MCF 10A (cell line): ENCODE data around the gene LRP2. TPM values are rescaled to one million over a fixed set of nuclear protein-coding genes. Genes with fewer than 3 reads are reported as not detected.
"Not testable (repeated sequence)": the region's sequence is repeated elsewhere in the genome, so short reads cannot be mapped to it uniquely, and the experiment has no call there.

Source experiments
- BruUV-seq: library from RNA; stranded (reverse); fragments of 400-500 nt; replicated peaks from 2 replicates; lab custom pipeline; 2021; lab: Mats Ljungman, UMichigan
- CTCF ChIA-PET: fragments of 300-600 bp; sonication (Branson Sonifier 250); formaldehyde crosslinking; extraction: SDS; loops from one replicate; lab custom pipeline; 2021; ENCODE audit warnings: antibody characterized with exemption, inconsistent platforms; lab: Yijun Ruan, JAX
- POLR2A ChIA-PET: fragments of 300-600, 350-650 bp; sonication (Branson Sonifier 250); formaldehyde crosslinking; extraction: SDS; loops from one replicate; lab custom pipeline; 2020; ENCODE audit warnings: antibody characterized with exemption, inconsistent platforms; lab: Yijun Ruan, JAX
- DNase-seq: peaks from one replicate; pipeline ENCODE4 v3.0.0-alpha.2; 2018; ENCODE audit not compliant: unreplicated experiment
- H3K27ac Mint-ChIP-seq: one replicate; pipeline ENCODE4 v1.8.0; 2022; ENCODE audit warnings: mild to moderate bottlenecking, low read depth, mixed read lengths; ENCODE audit not compliant: unreplicated experiment
- H3K27me3 Mint-ChIP-seq: one replicate; pipeline ENCODE4 v1.8.0; 2022; ENCODE audit warnings: mixed read lengths; ENCODE audit not compliant: insufficient read depth, unreplicated experiment
- H3K36me3 Mint-ChIP-seq: one replicate; pipeline ENCODE4 v1.8.0; 2022; ENCODE audit warnings: mild to moderate bottlenecking, moderate library complexity, mixed read lengths; ENCODE audit not compliant: insufficient read depth, unreplicated experiment
- H3K4me1 Mint-ChIP-seq: one replicate; pipeline ENCODE4 v1.8.0; 2022; ENCODE audit warnings: mixed read lengths; ENCODE audit not compliant: insufficient read depth, unreplicated experiment
- H3K4me3 Mint-ChIP-seq: one replicate; pipeline ENCODE4 v1.8.0; 2022; ENCODE audit warnings: mild to moderate bottlenecking, moderate library complexity, mixed read lengths; ENCODE audit not compliant: unreplicated experiment
- H3K9me3 Mint-ChIP-seq: one replicate; pipeline ENCODE4 v1.8.0; 2022; ENCODE audit warnings: mixed read lengths; ENCODE audit not compliant: unreplicated experiment
- CTCF ChIP-seq: fragments of 200-600 bp; IDR thresholded peaks from one replicate; pipeline ENCODE4 v1.8.0; 2022; ENCODE audit warnings: antibody characterized with exemption, mild to moderate bottlenecking; ENCODE audit not compliant: unreplicated experiment
- intact Hi-C: fragments of 100-400 bp; cut with micrococcal nuclease; formaldehyde crosslinking; loops from 2 replicates; pipeline ENCODE4 v1.14.1; 2022
- total RNA-seq: library from RNA; stranded (reverse); gene quantifications from 2 replicates; pipeline ENCODE4 v1.2.3, GENCODE V29; 2022

The LRP2 gene
- total RNA-seq, 1 experiment from 2014 or later, result 0.07 TPM

- no peak for DNase-seq
- H3K9me3 Mint-ChIP-seq, result no peaks in the 10 kb centered on the region
- no peak overlapping the region for H3K4me3 Mint-ChIP-seq
- intact Hi-C loops, result no loop called here
- POLR2A ChIA-PET, result interaction anchor here (0.6 kb wide), 1 partner anchor 885 kb away, joined by 3 read pairs; no protein-coding TSS in a partner anchor
- H3K36me3 Mint-ChIP-seq, result no peaks in the 10 kb centered on the region
- H3K27me3 Mint-ChIP-seq, result peaks cover 54% of the 10 kb centered on the region
- no TSS peak for BruUV-seq
- TF ChIP-seq CTCF, result no peak
- CTCF ChIA-PET, result no interaction called here
- H3K4me1 Mint-ChIP-seq, result no peaks in the 10 kb centered on the region
- no peak overlapping the region for H3K27ac Mint-ChIP-seq
Measured at GRCh38 chr2:169324581-169325260, 37.6 kb downstream of the LRP2 start.

- H3K9me3 Mint-ChIP-seq, result no peaks in the 10 kb centered on the region
- H3K36me3 Mint-ChIP-seq, result no peaks in the 10 kb centered on the region
- no peak overlapping the region for H3K4me3 Mint-ChIP-seq
- no peak overlapping the region for H3K27ac Mint-ChIP-seq
- BruUV-seq, result no TSS peak
- H3K27me3 Mint-ChIP-seq, result peaks cover 63% of the 10 kb centered on the region
- intact Hi-C loops, result no loop called here
- TF ChIP-seq CTCF, result no peak
- ChIA-PET POLR2A (no interaction called here), CTCF (interaction anchor here (0.7 kb wide), 1 partner anchor 635 kb away, joined by 3 read pairs; no protein-coding TSS in a partner anchor)
- no peaks in the 10 kb centered on the region for H3K4me1 Mint-ChIP-seq
- no peak for DNase-seq
Measured at GRCh38 chr2:169323841-169324240, 38.5 kb downstream of the LRP2 start.

- H3K4me3 Mint-ChIP-seq, result no peak overlapping the region
- BruUV-seq, result no TSS peak
- intact Hi-C loops, result no loop called here
- no peaks in the 10 kb centered on the region for H3K4me1 Mint-ChIP-seq
- POLR2A ChIA-PET, result no interaction called here
- H3K27me3 Mint-ChIP-seq, result peaks cover 87% of the 10 kb centered on the region
- no peaks in the 10 kb centered on the region for H3K36me3 Mint-ChIP-seq
- no peak for TF ChIP-seq CTCF
- no peaks in the 10 kb centered on the region for H3K9me3 Mint-ChIP-seq
- no peak for DNase-seq
- CTCF ChIA-PET, result no interaction called here
- H3K27ac Mint-ChIP-seq, result no peak overlapping the region
Measured at GRCh38 chr2:169320561-169320960, 41.8 kb downstream of the LRP2 start.

GRCh38 chr2:169315357-169315756, 47.0 kb downstream of the LRP2 start:
- no peak overlapping the region for H3K4me3 Mint-ChIP-seq

GRCh38 chr2:169308349-169308748, 54.0 kb downstream of the LRP2 start:
- POLR2A ChIA-PET, H3K4me1 Mint-ChIP-seq, H3K27ac Mint-ChIP-seq, CTCF ChIA-PET, H3K36me3 Mint-ChIP-seq, H3K4me3 Mint-ChIP-seq, H3K9me3 Mint-ChIP-seq, DNase-seq, BruUV-seq, intact Hi-C loops: not testable (repeated sequence)
- H3K27me3 Mint-ChIP-seq, result peaks cover 31% of the 10 kb centered on the region

More at GRCh38 chr2:169315357-169315756, 47.0 kb downstream of the LRP2 start:
- no peaks in the 10 kb centered on the region for H3K4me1 Mint-ChIP-seq
- POLR2A ChIA-PET, result interaction anchor here (0.8 to 0.9 kb wide), 2 partner anchors 12 to 19 kb away, joined by 3 read pairs; no protein-coding TSS in a partner anchor
- no peak for TF ChIP-seq CTCF
- intact Hi-C loops, result no loop called here
- no peak for DNase-seq
- H3K27me3 Mint-ChIP-seq, result peaks cover 78% of the 10 kb centered on the region
- peaks cover 8% of the 10 kb centered on the region for H3K9me3 Mint-ChIP-seq
- CTCF ChIA-PET, result no interaction called here
- no TSS peak for BruUV-seq
- no peaks in the 10 kb centered on the region for H3K36me3 Mint-ChIP-seq
- no peak overlapping the region for H3K27ac Mint-ChIP-seq

GRCh38 chr2:169304689-169305088, 57.6 kb downstream of the LRP2 start:
- CTCF ChIA-PET, H3K4me1 Mint-ChIP-seq, intact Hi-C loops, H3K27ac Mint-ChIP-seq, BruUV-seq, H3K4me3 Mint-ChIP-seq, DNase-seq, H3K36me3 Mint-ChIP-seq, H3K9me3 Mint-ChIP-seq: not testable (repeated sequence)
- POLR2A ChIA-PET, result interaction anchor here (0.7 kb wide), 1 partner anchor 1233 kb away, joined by 3 read pairs; no protein-coding TSS in a partner anchor
- H3K27me3 Mint-ChIP-seq, result peaks cover 32% of the 10 kb centered on the region
